Activated naive CD4-positive, alpha-beta T cell treated with anti-CD3 and anti-CD28 coated beads, Interleukin-2, amount 50 U/mL, for 72 hours (primary cell): Measurements from ENCODE around the gene CERS4. TPM values are rescaled to one million over a fixed set of nuclear protein-coding genes. Genes with fewer than 3 reads are reported as not detected.

Source experiments
- total RNA-seq, 2 donors: library from RNA; stranded (reverse); gene quantifications; one replicate each; pipeline ENCODE4 v1.2.3, GENCODE V29; 2022

The CERS4 gene
- total RNA-seq, 2 donors from 2014 or later, result 18.4 to 22.4 TPM

Other genes starting within 250 kb of the CERS4 start
- gene ELAVL1, start 203.7 kb upstream of the CERS4 start, total RNA-seq, result 100 to 1,000 TPM; 121 to 146 TPM
- gene CCL25, start 156.6 kb upstream of the CERS4 start, total RNA-seq, result under 1 TPM in 1 of 2 donors, not detected in 1; 0.56 TPM
- gene FBN3, start 59.8 kb upstream of the CERS4 start, total RNA-seq, result under 1 TPM in 1 of 2 donors, not detected in 1; 0.02 TPM
- 10 to 100 TPM; 46.1 to 49.7 TPM for gene CD320, start 99.0 kb downstream of the CERS4 start, total RNA-seq
- 10 to 100 TPM; 54.5 to 73.1 TPM for gene NDUFA7, start 112.0 kb downstream of the CERS4 start, total RNA-seq
- gene RPS28, start 112.1 kb downstream of the CERS4 start, total RNA-seq, result 1,000 to 10,000 TPM; 2,643 to 2,829 TPM
- gene KANK3, start 133.9 kb downstream of the CERS4 start, total RNA-seq, result 1 to 10 TPM; 1.5 to 1.7 TPM
- gene ANGPTL4, start 154.8 kb downstream of the CERS4 start, total RNA-seq, result 1 to 10 TPM in 1 of 2 donors, not detected in 1; 9.5 TPM
- 10 to 100 TPM; 76.6 to 81.5 TPM for gene RAB11B, start 181.0 kb downstream of the CERS4 start, total RNA-seq
- gene MARCHF2, start 203.9 kb downstream of the CERS4 start, total RNA-seq, result 10 to 100 TPM in 1 of 2 donors, 1 to 10 TPM in 1; 7.3 to 14.9 TPM
- gene HNRNPM, start 235.6 kb downstream of the CERS4 start, total RNA-seq, result 100 to 1,000 TPM; 105 to 243 TPM